ENCODE data around the gene ANKFN1.
"Not testable (repeated sequence)": the region's sequence is repeated elsewhere in the genome, so short reads cannot be mapped to it uniquely, and the experiment has no call there.

Gene ANKFN1

GRCh38 chr17:56359518-56359917 is 206.2 kb downstream of the ANKFN1 start:
- DNase-seq: no peak

- no peak for DNase-seq
Measured at GRCh38 chr17:56367366-56367765, 214.1 kb downstream of the ANKFN1 start.

GRCh38 chr17:56373981-56374833 is 220.9 kb downstream of the ANKFN1 start:
- no peak for DNase-seq

- no peak for DNase-seq
Measured at GRCh38 chr17:56389356-56389755, 236.1 kb downstream of the ANKFN1 start.

- DNase-seq: no peak
Measured at GRCh38 chr17:56392321-56392720, 239.0 kb downstream of the ANKFN1 start.

- DNase-seq: no peak
Measured at GRCh38 chr17:56393156-56393555, 239.9 kb downstream of the ANKFN1 start.

- no peak for DNase-seq
Measured at GRCh38 chr17:56395787-56396186, 242.5 kb downstream of the ANKFN1 start.

GRCh38 chr17:56407086-56407485 is 253.8 kb downstream of the ANKFN1 start:
- DNase-seq: no peak

GRCh38 chr17:56412356-56412755 is 259.1 kb downstream of the ANKFN1 start:
- DNase-seq: not testable (repeated sequence)

- no peak for DNase-seq
Measured at GRCh38 chr17:56416682-56417351, 263.5 kb downstream of the ANKFN1 start.

- DNase-seq: no peak
Measured at GRCh38 chr17:56424005-56424404, 270.7 kb downstream of the ANKFN1 start.

GRCh38 chr17:56424543-56425044 is 271.3 kb downstream of the ANKFN1 start:
- no peak for DNase-seq

- DNase-seq: no peak
Measured at GRCh38 chr17:56425483-56425882, 272.2 kb downstream of the ANKFN1 start.

GRCh38 chr17:56426901-56427300 is 273.6 kb downstream of the ANKFN1 start:
- no peak for DNase-seq

GRCh38 chr17:56431736-56432135 is 278.5 kb downstream of the ANKFN1 start:
- DNase-seq: no peak

GRCh38 chr17:56432443-56432842 is 279.2 kb downstream of the ANKFN1 start:
- DNase-seq: no peak

- DNase-seq: no peak
Measured at GRCh38 chr17:56434610-56435009, 281.3 kb downstream of the ANKFN1 start.

GRCh38 chr17:56436142-56436541 is 282.9 kb downstream of the ANKFN1 start:
- DNase-seq: no peak

- no peak for DNase-seq
Measured at GRCh38 chr17:56440419-56440818, 287.1 kb downstream of the ANKFN1 start.

- DNase-seq: no peak
Measured at GRCh38 chr17:56441308-56441707, 288.0 kb downstream of the ANKFN1 start.

GRCh38 chr17:56445692-56446411 is 292.6 kb downstream of the ANKFN1 start:
- no peak for DNase-seq

GRCh38 chr17:56447171-56447570 is 293.9 kb downstream of the ANKFN1 start:
- no peak for DNase-seq

GRCh38 chr17:56448371-56448770 is 295.1 kb downstream of the ANKFN1 start:
- DNase-seq: no peak
